A673 (cell line): ENCODE results near the gene MAPKAPK2. TPM values are rescaled to one million over a fixed set of nuclear protein-coding genes. Genes with fewer than 3 reads are reported as not detected.
A peak's percentile ranks its signal among the peaks of the same experiment; 100 is the strongest.

Experiments used
- BruUV-seq: library from RNA; stranded (reverse); fragments of 400-500 nt; replicated peaks from 2 replicates; lab custom pipeline; 2021; lab: Mats Ljungman, UMichigan
- CTCF ChIA-PET: fragments of 300-600 bp; sonication (Branson Sonifier 250); formaldehyde crosslinking; loops from one replicate; lab custom pipeline; 2022; ENCODE audit warnings: antibody characterized with exemption; lab: Charles Lee
- POLR2A ChIA-PET: fragments of 300-600 bp; sonication (Branson Sonifier 250); formaldehyde crosslinking; loops from one replicate; lab custom pipeline; 2022; ENCODE audit warnings: antibody characterized with exemption; ENCODE audit not compliant: low non-redundant PET; lab: Charles Lee
- DNase-seq: peaks from one replicate; pipeline ENCODE4 v3.0.0-alpha.2; 2015; ENCODE audit warnings: low spot score
- H3K27ac ChIP-seq: fragments of 200-600 bp; sonication (generic); 2 replicates; pipeline ENCODE4 v1.5.1; 2016; ENCODE audit warnings: mixed run types, low read depth, mild to moderate bottlenecking, mixed read lengths, antibody characterized with exemption, low read length; ENCODE audit not compliant: poor library complexity, severe bottlenecking
- H3K27me3 ChIP-seq: fragments of 200-600 bp; sonication (generic); replicated peaks from 2 replicates; pipeline ENCODE4 v1.6.1; 2017; ENCODE audit warnings: mixed run types, low read depth, mild to moderate bottlenecking, mixed read lengths, antibody characterized with exemption, low read length; ENCODE audit not compliant: insufficient read depth, poor library complexity
- H3K36me3 ChIP-seq: fragments of 200-600 bp; sonication (generic); 2 replicates; pipeline ENCODE4 v1.6.1; 2016; ENCODE audit warnings: mixed run types, mild to moderate bottlenecking, mixed read lengths, antibody characterized with exemption, low read length; ENCODE audit not compliant: insufficient read depth, poor library complexity, severe bottlenecking
- H3K4me1 ChIP-seq: fragments of 200-600 bp; sonication (generic); 2 replicates; pipeline ENCODE4 v1.6.1; 2017; ENCODE audit warnings: mixed run types, mild to moderate bottlenecking, mixed read lengths, antibody characterized with exemption, low read length; ENCODE audit not compliant: insufficient read depth, poor library complexity, severe bottlenecking
- H3K4me3 ChIP-seq: fragments of 200-600 bp; sonication (generic); 2 replicates; pipeline ENCODE4 v1.5.1; 2016; ENCODE audit warnings: low read depth, mixed run types, mild to moderate bottlenecking, mixed read lengths, low read length; ENCODE audit not compliant: poor library complexity, severe bottlenecking
- H3K9me3 ChIP-seq: fragments of 200-600 bp; sonication (generic); 2 replicates; pipeline ENCODE4 v1.6.1; 2016; ENCODE audit warnings: mixed run types, low read depth, mild to moderate bottlenecking, mixed read lengths, antibody characterized with exemption, low read length; ENCODE audit not compliant: poor library complexity, severe bottlenecking
- CTCF ChIP-seq: fragments of 300-800, 200-600 bp; sonication (generic); conservative IDR thresholded peaks from 2 replicates; pipeline ENCODE4 v1.5.1; 2017; ENCODE audit warnings: low read depth, mild to moderate bottlenecking, antibody characterized with exemption, low read length, moderate library complexity, mixed read lengths
- EZH2 ChIP-seq: fragments of 200-600 bp; sonication (generic); IDR thresholded peaks from 2 replicates; pipeline ENCODE4 v1.6.1; 2017; ENCODE audit warnings: borderline replicate concordance, low read depth, mild to moderate bottlenecking, mixed read lengths, antibody characterized with exemption, low read length; ENCODE audit not compliant: poor library complexity, severe bottlenecking
- intact Hi-C: fragments of 100-400 bp; cut with micrococcal nuclease; formaldehyde crosslinking; loops from one replicate; pipeline ENCODE4 v1.10.0; 2022; ENCODE audit not compliant: unreplicated experiment
- total RNA-seq: library from RNA; stranded (reverse); gene quantifications from 2 replicates; pipeline ENCODE4 v1.2.3, GENCODE V29; 2021

MAPKAPK2 gene
- total RNA-seq, 1 experiment from 2014 or later = 39.2 TPM

- no peaks in the 10 kb centered on the region for H3K9me3 ChIP-seq
- peaks cover 20% of the 10 kb centered on the region for H3K4me1 ChIP-seq
- H3K27me3 ChIP-seq = no peaks in the 10 kb centered on the region
- no peak overlapping the region for H3K27ac ChIP-seq
- H3K4me3 ChIP-seq = no peak overlapping the region
- H3K36me3 ChIP-seq = no peaks in the 10 kb centered on the region
- ChIA-PET CTCF (no interaction called here), POLR2A (no interaction called here)
- no TSS peak for BruUV-seq
- TF ChIP-seq EZH2 (no peak), CTCF (no peak)
- intact Hi-C loops = no loop called here
- DNase-seq = no peak
These were observed 19.5 kb downstream of the MAPKAPK2 start for GRCh38 chr1:206704226-206704625.

- peaks cover 20% of the 10 kb centered on the region for H3K4me1 ChIP-seq
- ChIA-PET POLR2A (no interaction called here), CTCF (no interaction called here)
- no peak for TF ChIP-seq EZH2
- no peak for TF ChIP-seq CTCF
- H3K4me3 ChIP-seq = no peak overlapping the region
- peak; percentile 15 for DNase-seq
- no peaks in the 10 kb centered on the region for H3K9me3 ChIP-seq
- no peaks in the 10 kb centered on the region for H3K27me3 ChIP-seq
- no peak overlapping the region for H3K27ac ChIP-seq
- intact Hi-C loops = no loop called here
- BruUV-seq = no TSS peak
- H3K36me3 ChIP-seq = no peaks in the 10 kb centered on the region
These were observed 20.5 kb downstream of the MAPKAPK2 start for GRCh38 chr1:206705191-206705590.

GRCh38 chr1:206705726-206706297 is 21.1 kb downstream of the MAPKAPK2 start:
- DNase-seq = no peak
- Histone ChIP-seq H3K4me1 (peaks cover 20% of the 10 kb centered on the region), H3K27me3 (no peaks in the 10 kb centered on the region), H3K36me3 (no peaks in the 10 kb centered on the region), H3K27ac (no peak overlapping the region), H3K9me3 (no peaks in the 10 kb centered on the region), H3K4me3 (no peak overlapping the region)
- no TSS peak for BruUV-seq
- intact Hi-C loops = no loop called here
- POLR2A ChIA-PET = no interaction called here
- no peak for TF ChIP-seq EZH2
- no peak for TF ChIP-seq CTCF
- CTCF ChIA-PET = no interaction called here
